Measurements from ENCODE around the gene SRSF9.

- TF ChIP-seq ELK1 (IDR thresholded peaks at IDR 0.05; ENCODE audit: low read depth, low read length) (no peak), FOSB (CRISPR knock-in tag; IDR thresholded peaks at IDR 0.05) (no peak), POLR2A (IDR thresholded peaks at IDR 0.05; ENCODE audit: low read length) (no peak), CTCF (IDR thresholded peaks at IDR 0.05) (peak; percentile 60), RARB (CRISPR knock-in tag; IDR thresholded peaks at IDR 0.05) (no peak), RCOR1 (IDR thresholded peaks at IDR 0.05; ENCODE audit: low read depth, low read length) (no peak), PBX3 (IDR thresholded peaks at IDR 0.05) (no peak)
These were observed 2.8 kb downstream of the SRSF9 start for GRCh38 chr12:120466560-120467315.
